Right ventricle myocardium superior (tissue), 1 donor: ENCODE data around the gene DAZ1. TPM values are rescaled to one million over a fixed set of nuclear protein-coding genes. Genes with fewer than 3 reads are reported as not detected.
"Not testable (repeated sequence)": the region's sequence is repeated elsewhere in the genome, so short reads cannot be mapped to it uniquely, and the experiment has no call there.

Experiments used
- ATAC-seq: fragments of 200-7000 bp; cut with Tn5 transposase; one replicate; pipeline ENCODE4 v1.9.1; 2020; ENCODE audit warnings: mild to moderate bottlenecking; ENCODE audit not compliant: poor library complexity
- DNase-seq: peaks from one replicate; pipeline ENCODE4 v3.0.0-alpha.2; 2020
- intact Hi-C: fragments of 100-400 bp; cut with DNase I; formaldehyde crosslinking; loops from one replicate; pipeline ENCODE4 v1.11.2; 2022
- long read RNA-seq: library from polyadenylated mRNA; unstranded; transcript quantifications from one replicate; pipeline ENCODE4 v2.0.0, GENCODE V29; 2021
- total RNA-seq: library from RNA; stranded (reverse); fragmentation: NEBNext Ultra II Directional; extraction: Animal tissue kit (Norgen Biotek cat#: 25700); gene quantifications from one replicate; pipeline ENCODE4 v1.2.1, GENCODE V29; 2021
- donor health status: DM: no; HTN: yes; CAD: no; lungs with severe emphysema.

Gene DAZ1
- total RNA-seq, result not detected
- long read RNA-seq, partial matches to known transcripts, result 0 of 1 reads
- long read RNA-seq, other reads (novel, unspliced or antisense), result 1 of 1 reads

GRCh38 chrY:23198908-23199307, at the start of gene DAZ1:
Gene DAZ1, minus strand, starts transcription at chrY:23199008. Its CDS starts 208 bp downstream, at chrY:23198800.
- intact Hi-C loops, ATAC-seq, DNase-seq: not testable (repeated sequence)

GRCh38 chrY:23219233-23219632, 20.4 kb upstream of the DAZ1 start, which contains the start of gene DAZ2:
Gene DAZ2, plus strand, starts transcription at chrY:23219533. Its CDS starts 208 bp downstream, at chrY:23219741.
- DNase-seq, ATAC-seq, intact Hi-C loops: not testable (repeated sequence)

GRCh38 chrY:23210681-23211080, 11.9 kb upstream of the DAZ1 start:
- ATAC-seq, intact Hi-C loops, DNase-seq: not testable (repeated sequence)

- DNase-seq, intact Hi-C loops, ATAC-seq: not testable (repeated sequence)
Measured at GRCh38 chrY:23209802-23210495, 11.1 kb upstream of the DAZ1 start.

- DNase-seq, intact Hi-C loops, ATAC-seq: not testable (repeated sequence)
Measured at GRCh38 chrY:23207455-23207854, 8.6 kb upstream of the DAZ1 start.

Other genes with a start within 250 kb of the DAZ1 start
- gene BPY2, start 214.7 kb downstream of the DAZ1 start, total RNA-seq, result not detected
- gene DAZ2, start 20.5 kb upstream of the DAZ1 start, total RNA-seq, result not detected